Measurements from ENCODE around the gene KSR2. TPM values are rescaled to one million over a fixed set of nuclear protein-coding genes. Genes with fewer than 3 reads are reported as not detected.

The KSR2 gene
- total RNA-seq, 1 donor from 2014 or later = not detected

- Histone ChIP-seq H3K4me3 (no peak overlapping the region), H3K4me1 (no peaks in the 10 kb centered on the region), H3K36me3 (no peaks in the 10 kb centered on the region), H3K27ac (replicated peaks) (no peak overlapping the region), H3K9me3 (replicated peaks) (no peaks in the 10 kb centered on the region), H3K27me3 (ENCODE audit: low read depth) (peaks cover 29% of the 10 kb centered on the region)
- DNase-seq = no peak
- no peak for TF ChIP-seq CTCF (IDR thresholded peaks at IDR 0.05; ENCODE audit: borderline replicate concordance)
- intact Hi-C loops (cut with micrococcal nuclease) = no loop called here
Measured at GRCh38 chr12:117727301-117727700, 241.5 kb downstream of the KSR2 start.

- Histone ChIP-seq H3K36me3 (no peaks in the 10 kb centered on the region), H3K27me3 (ENCODE audit: low read depth) (peaks cover 29% of the 10 kb centered on the region), H3K4me3 (no peak overlapping the region), H3K27ac (replicated peaks) (no peak overlapping the region), H3K4me1 (no peaks in the 10 kb centered on the region), H3K9me3 (replicated peaks) (no peaks in the 10 kb centered on the region)
- intact Hi-C loops (cut with micrococcal nuclease) = no loop called here
- no peak for TF ChIP-seq CTCF (IDR thresholded peaks at IDR 0.05; ENCODE audit: borderline replicate concordance)
- DNase-seq = no peak
Measured at GRCh38 chr12:117724543-117724942, 244.2 kb downstream of the KSR2 start.

GRCh38 chr12:117718559-117718958 lies 250.2 kb downstream of the KSR2 start:
- TF ChIP-seq CTCF (IDR thresholded peaks at IDR 0.05; ENCODE audit: borderline replicate concordance) = no peak
- Histone ChIP-seq H3K27me3 (ENCODE audit: low read depth) (peaks cover 24% of the 10 kb centered on the region), H3K9me3 (replicated peaks) (peaks cover 12% of the 10 kb centered on the region), H3K4me1 (peaks cover 8% of the 10 kb centered on the region), H3K27ac (replicated peaks) (no peak overlapping the region), H3K4me3 (no peak overlapping the region), H3K36me3 (no peaks in the 10 kb centered on the region)
- no peak for DNase-seq
- intact Hi-C loops (cut with micrococcal nuclease) = no loop called here

GRCh38 chr12:117718141-117718540 lies 250.6 kb downstream of the KSR2 start:
- H3K4me1 ChIP-seq = peaks cover 8% of the 10 kb centered on the region
- no peaks in the 10 kb centered on the region for H3K36me3 ChIP-seq
- no peak for DNase-seq
- H3K9me3 ChIP-seq (replicated peaks) = peaks cover 12% of the 10 kb centered on the region
- H3K27ac ChIP-seq (replicated peaks) = no peak overlapping the region
- TF ChIP-seq CTCF (IDR thresholded peaks at IDR 0.05; ENCODE audit: borderline replicate concordance) = no peak
- no peak overlapping the region for H3K4me3 ChIP-seq
- intact Hi-C loops (cut with micrococcal nuclease) = no loop called here
- peaks cover 27% of the 10 kb centered on the region for H3K27me3 ChIP-seq (ENCODE audit: low read depth)

GRCh38 chr12:117714203-117714602 lies 254.6 kb downstream of the KSR2 start:
- Histone ChIP-seq H3K9me3 (replicated peaks) (peaks cover 12% of the 10 kb centered on the region), H3K4me1 (peaks cover 8% of the 10 kb centered on the region), H3K27me3 (ENCODE audit: low read depth) (peaks cover 46% of the 10 kb centered on the region), H3K36me3 (no peaks in the 10 kb centered on the region), H3K4me3 (no peak overlapping the region), H3K27ac (replicated peaks) (no peak overlapping the region)
- TF ChIP-seq CTCF (IDR thresholded peaks at IDR 0.05; ENCODE audit: borderline replicate concordance) = no peak
- DNase-seq = no peak
- intact Hi-C loops (cut with micrococcal nuclease) = no loop called here

- intact Hi-C loops (cut with micrococcal nuclease) = no loop called here
Measured at GRCh38 chr12:117710121-117710520, 258.7 kb downstream of the KSR2 start.

More at GRCh38 chr12:117710121-117710520, 258.7 kb downstream of the KSR2 start:
- H3K27me3 ChIP-seq (ENCODE audit: low read depth) = peaks cover 45% of the 10 kb centered on the region
- no peaks in the 10 kb centered on the region for H3K36me3 ChIP-seq
- no peak for TF ChIP-seq CTCF (IDR thresholded peaks at IDR 0.05; ENCODE audit: borderline replicate concordance)
- H3K27ac ChIP-seq (replicated peaks) = no peak overlapping the region
- no peak overlapping the region for H3K4me3 ChIP-seq
- no peaks in the 10 kb centered on the region for H3K9me3 ChIP-seq (replicated peaks)
- no peaks in the 10 kb centered on the region for H3K4me1 ChIP-seq
- DNase-seq = no peak
